Endothelial cell of umbilical vein (primary cell): Measurements from ENCODE around the gene OTUD7B. TPM values are rescaled to one million over a fixed set of nuclear protein-coding genes. Genes with fewer than 3 reads are reported as not detected.

Experiments
- BruUV-seq: library from RNA; stranded (reverse); fragments of 400-500 nt; replicated peaks from 2 replicates; lab custom pipeline; 2021; lab: Mats Ljungman, UMichigan
- CTCF ChIA-PET: fragments of 300-600, 350-600 bp; sonication (Branson Sonifier 250); formaldehyde crosslinking; loops from one replicate; lab custom pipeline; 2021; ENCODE audit warnings: antibody characterized with exemption, inconsistent platforms; lab: Charles Lee
- POLR2A ChIA-PET: fragments of 300-600, 350-600 bp; sonication (Branson Sonifier 250); formaldehyde crosslinking; loops from one replicate; lab custom pipeline; 2021; ENCODE audit warnings: antibody characterized with exemption, inconsistent platforms; lab: Charles Lee
- DNase-seq: peaks from one replicate; pipeline ENCODE4 v3.0.0-alpha.2; 2011; ENCODE audit warnings: low read depth, low spot score
- FAIRE-seq: peaks from 2 replicates; lab custom pipeline; 2011; peaks lifted over from hg19 to GRCh38; lab: Jason Lieb, UNC
- H2AFZ ChIP-seq: 2 replicates; pipeline ENCODE4 v1.6.0; 2012; ENCODE audit warnings: low read depth, low read length, control low read depth, inconsistent platforms
- H3K27ac ChIP-seq: 2 replicates; pipeline ENCODE4 v1.5.1; 2011; ENCODE audit warnings: low read depth, mild to moderate bottlenecking, control low read depth, low read length, moderate library complexity; ENCODE audit not compliant: insufficient read depth
- H3K27me3 ChIP-seq, 2 experiments: 2 replicates each; pipeline versions ENCODE4 v1.6.0 to v1.6.1; 2011; ENCODE audit warnings: low read length in 2 of 2, mixed read lengths in 1 of 2; ENCODE audit not compliant: control insufficient read depth in 2 of 2, insufficient read depth in 2 of 2
- H3K36me3 ChIP-seq, 2 experiments: 2 replicates in 1 of 2; 3 replicates in 1 of 2; pipeline ENCODE4 v1.5.1; 2011; ENCODE audit warnings: low read length in 2 of 2, mild to moderate bottlenecking in 1 of 2, moderate library complexity in 1 of 2; ENCODE audit not compliant: control insufficient read depth in 2 of 2, insufficient read depth in 2 of 2; ENCODE audit errors: extremely low read depth in 1 of 2
- H3K4me1 ChIP-seq: 3 replicates; pipeline ENCODE4 v1.5.1; 2011; ENCODE audit warnings: mild to moderate bottlenecking, low read length; ENCODE audit not compliant: control insufficient read depth, insufficient read depth; ENCODE audit errors: extremely low read depth
- H3K4me2 ChIP-seq: 2 replicates; pipeline ENCODE4 v1.6.1; 2011; ENCODE audit warnings: low read length, control low read depth, mixed read lengths; ENCODE audit not compliant: insufficient read depth
- H3K4me3 ChIP-seq, 3 experiments: fragments of 200-600 bp in 1 of 3; sonication (generic), shearing (Covaris generic) in 1 of 3; replicated peaks in 1 of 3; 2 replicates each; pipeline ENCODE4 v1.5.1; 2011 to 2016; ENCODE audit warnings: control low read depth in 3 of 3, low read length in 3 of 3, mild to moderate bottlenecking in 2 of 3, inconsistent platforms in 1 of 3, low read depth in 1 of 3, moderate library complexity in 1 of 3; ENCODE audit not compliant: insufficient read depth in 1 of 3
- H3K79me2 ChIP-seq: 2 replicates; pipeline ENCODE4 v1.6.0; 2012; ENCODE audit warnings: low read length, inconsistent platforms; ENCODE audit not compliant: control insufficient read depth, insufficient read depth
- H3K9ac ChIP-seq: replicated peaks from 2 replicates; pipeline ENCODE3; 2011; ENCODE audit warnings: low read length, control low read depth; ENCODE audit not compliant: insufficient read depth; ENCODE audit errors: extremely low read depth
- H3K9me1 ChIP-seq: replicated peaks from 3 replicates; pipeline ENCODE4 v1.6.0; 2011; ENCODE audit warnings: mild to moderate bottlenecking, low read length; ENCODE audit not compliant: control insufficient read depth, insufficient read depth; ENCODE audit errors: extremely low read depth
- H3K9me3 ChIP-seq: replicated peaks from 2 replicates; pipeline ENCODE4 v1.5.1; 2012; ENCODE audit warnings: low read length, inconsistent platforms; ENCODE audit not compliant: control insufficient read depth, insufficient read depth
- H4K20me1 ChIP-seq: replicated peaks from 2 replicates; pipeline ENCODE3; 2011; ENCODE audit warnings: mild to moderate bottlenecking, low read length; ENCODE audit not compliant: control insufficient read depth, insufficient read depth; ENCODE audit errors: extremely low read depth
- CTCF ChIP-seq, 2 donors: IDR thresholded peaks; 1 replicate in 1 of 2; 2 replicates in 1 of 2; pipeline ENCODE4 v1.5.1; 2011; ENCODE audit warnings: low read length in 2 of 2, mild to moderate bottlenecking in 2 of 2, moderate library complexity in 2 of 2, control low read depth in 1 of 2, inconsistent platforms in 1 of 2, low read depth in 1 of 2; ENCODE audit not compliant: insufficient read depth in 1 of 2; ENCODE audit errors: extremely low read depth in 1 of 2
- EZH2 ChIP-seq: IDR thresholded peaks from 2 replicates; pipeline ENCODE4 v1.6.1; 2012; ENCODE audit warnings: borderline replicate concordance, low read depth, mild to moderate bottlenecking, moderate library complexity, low read length, inconsistent platforms; ENCODE audit not compliant: severe bottlenecking
- POLR2A ChIP-seq: IDR thresholded peaks from 2 replicates; pipeline ENCODE4 v1.6.1; 2012; ENCODE audit warnings: low read depth, mild to moderate bottlenecking, control low read depth, low read length
- POLR2AphosphoS5 ChIP-seq: IDR thresholded peaks from 2 replicates; pipeline ENCODE4 v1.6.1; 2012; ENCODE audit warnings: low read depth, mild to moderate bottlenecking, control low read depth, low read length, moderate library complexity; ENCODE audit not compliant: insufficient read depth
- dilution Hi-C: fragments of 300-500 bp; cut with MboI; formaldehyde crosslinking; loops from one replicate; pipeline ENCODE4 v1.15.0; 2019; ENCODE audit warnings: low sequenced_read_pairs; ENCODE audit not compliant: extremely low pct_ligation_motif_present
- intact Hi-C: fragments of 100-400 bp; cut with micrococcal nuclease; formaldehyde crosslinking; loops from one replicate; pipeline ENCODE4 v1.10.0; 2022
- polyA plus RNA-seq, 4 experiments: library from polyadenylated mRNA; depleted of rRNA in 3 of 4; stranded (reverse) in 3 of 4; unstranded in 1 of 4; fragments of >200 nt; gene quantifications; 2 replicates each; pipeline versions ENCODE4 v1.2.1 to v1.2.3, GENCODE V29; 2011 to 2012; ENCODE audit warnings: missing spikeins in 1 of 4
- total RNA-seq: library from RNA; stranded (reverse); gene quantifications from 2 replicates; pipeline ENCODE4 v1.2.3, GENCODE V29; 2021

OTUD7B gene
- total and polyA plus RNA-seq, 2 donors (not counting 3 experiments of a cell fraction or from before 2014, with no cell fraction given): 4.3 to 22.8 TPM

GRCh38 chr1:149888247-149888998 is 122.1 kb downstream of the OTUD7B start:
- peak overlapping the region; percentile 99 for H3K9ac ChIP-seq
- H3K9me1 ChIP-seq: no peaks in the 10 kb centered on the region
- intact Hi-C loops: loop anchor here (1.0 to 2.0 kb wide), 8 partner anchors 11 to 299 kb away; partner anchors contain the start of genes BOLA1, SF3B4 and VPS45
- H3K36me3 ChIP-seq: no peaks in the 10 kb centered on the region
- peak overlapping the region; percentile 97 for H3K27ac ChIP-seq
- TSS peak; percentile 4 for BruUV-seq
- TF ChIP-seq POLR2A (peak; percentile 89), CTCF (IDR thresholded peaks at IDR 0.05; ENCODE audit: extremely low read depth in 1 of 2, insufficient read depth in 1 of 2, low read depth in 1 of 2, low read length in 2 of 2) (peak; percentile 64 to 65), EZH2 (no peak), POLR2AphosphoS5 (peak; percentile 66)
- H3K27me3 ChIP-seq: no peaks in the 10 kb centered on the region
- peaks cover 16% of the 10 kb centered on the region for H3K4me1 ChIP-seq
- no peaks in the 10 kb centered on the region for H3K9me3 ChIP-seq
- H3K4me3 ChIP-seq: peak overlapping the region; percentile 22 to 91 (median 55)
- no peak for FAIRE-seq
- H3K4me2 ChIP-seq: peak overlapping the region; percentile 85
- no peaks in the 10 kb centered on the region for H4K20me1 ChIP-seq
- ChIA-PET POLR2A (interaction anchor here (1.4 to 3.6 kb wide), 9 partner anchors 11 to 299 kb away, joined by 4 to 20 read pairs (median 7); partner anchors contain the start of genes BOLA1 and MTMR11), CTCF (interaction anchor here (0.6 to 4.1 kb wide), 16 partner anchors 8 to 299 kb away, joined by 3 to 38 read pairs (median 4); partner anchors contain the start of gene BOLA1)
- no peaks in the 10 kb centered on the region for H3K79me2 ChIP-seq
- dilution Hi-C loops: loop anchor here (25.0 kb wide), 1 partner anchor 149 kb away; no protein-coding TSS in a partner anchor
- peak; percentile 86 for DNase-seq
- H2AFZ ChIP-seq: peak overlapping the region; percentile 60

Other genes starting within 250 kb of the OTUD7B start
- not detected in 2 replicates for gene FCGR1A, start 228.0 kb downstream of the OTUD7B start, total RNA-seq
- gene FCGR1A, start 228.0 kb downstream of the OTUD7B start, polyA plus RNA-seq: not detected in 2 replicates
- gene BOLA1, start 111.2 kb downstream of the OTUD7B start, total RNA-seq: 7.0 and 10.8 TPM in 2 replicates
- gene BOLA1, start 111.2 kb downstream of the OTUD7B start, polyA plus RNA-seq: 12.2 and 16.1 TPM in 2 replicates
- 3.9 and 5.4 TPM in 2 replicates for gene SV2A, start 92.9 kb downstream of the OTUD7B start, total RNA-seq
- 2.9 and 3.0 TPM in 2 replicates for gene SV2A, start 92.9 kb downstream of the OTUD7B start, polyA plus RNA-seq
- 68.7 and 74.4 TPM in 2 replicates for gene SF3B4, start 82.9 kb downstream of the OTUD7B start, total RNA-seq
- 61.2 and 62.7 TPM in 2 replicates for gene SF3B4, start 82.9 kb downstream of the OTUD7B start, polyA plus RNA-seq
- 7.8 and 11.2 TPM in 2 replicates for gene MTMR11, start 73.8 kb downstream of the OTUD7B start, total RNA-seq
- gene MTMR11, start 73.8 kb downstream of the OTUD7B start, polyA plus RNA-seq: 14.4 and 16.9 TPM in 2 replicates
- 40.4 and 43.7 TPM in 2 replicates for gene VPS45, start 57.0 kb upstream of the OTUD7B start, total RNA-seq
- gene VPS45, start 57.0 kb upstream of the OTUD7B start, polyA plus RNA-seq: 24.8 and 25.6 TPM in 2 replicates
- 101 and 121 TPM in 2 replicates for gene PLEKHO1, start 139.2 kb upstream of the OTUD7B start, total RNA-seq
- 59.8 and 71.9 TPM in 2 replicates for gene PLEKHO1, start 139.2 kb upstream of the OTUD7B start, polyA plus RNA-seq
- gene ANP32E, start 225.4 kb upstream of the OTUD7B start, total RNA-seq: 53.4 and 57.9 TPM in 2 replicates
- gene ANP32E, start 225.4 kb upstream of the OTUD7B start, polyA plus RNA-seq: 3.9 and 6.8 TPM in 2 replicates
- not detected in 2 replicates for gene CA14, start 247.0 kb upstream of the OTUD7B start, total RNA-seq
- not detected in 2 replicates for gene CA14, start 247.0 kb upstream of the OTUD7B start, polyA plus RNA-seq